ENCODE measurements around the gene PCGF2.
A peak's percentile ranks its signal among the peaks of the same experiment; 100 is the strongest.

Gene PCGF2

GRCh38 chr17:38705803-38706504 lies 42.2 kb downstream of the PCGF2 start (continued):
- peak; percentile 85 for TF ChIP-seq ZNF341 (tag by site-specific recombination; IDR thresholded peaks at IDR 0.05; ENCODE audit: low read depth)
- no peak for TF ChIP-seq ZNF785 (tag by site-specific recombination; IDR thresholded peaks at IDR 0.05)
- TF ChIP-seq ZNF843 (tag by site-specific recombination; IDR thresholded peaks at IDR 0.05), result peak; percentile 18; the same call in 1 of the 2 replicates
- no peak for TF ChIP-seq SCRT2 (tag by site-specific recombination; IDR thresholded peaks at IDR 0.05)
- TF ChIP-seq GLI2 (tag by site-specific recombination; IDR thresholded peaks at IDR 0.05; ENCODE audit: borderline replicate concordance, low read depth), result no peak
- TF ChIP-seq ZBTB7A (tag by site-specific recombination; IDR thresholded peaks at IDR 0.05; ENCODE audit: low read depth), result peak; percentile 54; the same call in 1 of the 2 replicates
- TF ChIP-seq ZNF202 (tag by site-specific recombination; IDR thresholded peaks at IDR 0.05; ENCODE audit: borderline replicate concordance), result no peak
- TF ChIP-seq GLIS2 (tag by site-specific recombination; IDR thresholded peaks at IDR 0.05), result peak; percentile 92
- TF ChIP-seq ZNF239 (tag by site-specific recombination; IDR thresholded peaks at IDR 0.05), result no peak
- no peak for TF ChIP-seq ZNF274 (IDR thresholded peaks at IDR 0.05; ENCODE audit: low read length)
- no peak for TF ChIP-seq ZNF274 (tag by site-specific recombination; IDR thresholded peaks at IDR 0.05; ENCODE audit: borderline replicate concordance)
- no peak for TF ChIP-seq RBAK (tag by site-specific recombination; IDR thresholded peaks at IDR 0.05)
- no peak for TF ChIP-seq ZNF558 (tag by site-specific recombination; IDR thresholded peaks at IDR 0.05)
- no peak for TF ChIP-seq ZNF514 (tag by site-specific recombination; IDR thresholded peaks at IDR 0.05)
- TF ChIP-seq ZNF175 (tag by site-specific recombination; IDR thresholded peaks at IDR 0.05), result no peak
- no peak for TF ChIP-seq ZNF132 (tag by site-specific recombination; IDR thresholded peaks at IDR 0.05; ENCODE audit: borderline replicate concordance)
- TF ChIP-seq TSHZ1 (tag by site-specific recombination; IDR thresholded peaks at IDR 0.05; ENCODE audit: borderline replicate concordance), result no peak
- TF ChIP-seq, protein P1, sequence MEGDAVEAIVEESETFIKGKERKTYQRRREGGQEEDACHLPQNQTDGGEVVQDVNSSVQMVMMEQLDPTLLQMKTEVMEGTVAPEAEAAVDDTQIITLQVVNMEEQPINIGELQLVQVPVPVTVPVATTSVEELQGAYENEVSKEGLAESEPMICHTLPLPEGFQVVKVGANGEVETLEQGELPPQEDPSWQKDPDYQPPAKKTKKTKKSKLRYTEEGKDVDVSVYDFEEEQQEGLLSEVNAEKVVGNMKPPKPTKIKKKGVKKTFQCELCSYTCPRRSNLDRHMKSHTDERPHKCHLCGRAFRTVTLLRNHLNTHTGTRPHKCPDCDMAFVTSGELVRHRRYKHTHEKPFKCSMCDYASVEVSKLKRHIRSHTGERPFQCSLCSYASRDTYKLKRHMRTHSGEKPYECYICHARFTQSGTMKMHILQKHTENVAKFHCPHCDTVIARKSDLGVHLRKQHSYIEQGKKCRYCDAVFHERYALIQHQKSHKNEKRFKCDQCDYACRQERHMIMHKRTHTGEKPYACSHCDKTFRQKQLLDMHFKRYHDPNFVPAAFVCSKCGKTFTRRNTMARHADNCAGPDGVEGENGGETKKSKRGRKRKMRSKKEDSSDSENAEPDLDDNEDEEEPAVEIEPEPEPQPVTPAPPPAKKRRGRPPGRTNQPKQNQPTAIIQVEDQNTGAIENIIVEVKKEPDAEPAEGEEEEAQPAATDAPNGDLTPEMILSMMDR (tag by site-specific recombination; IDR thresholded peaks at IDR 0.05), result no peak
- TF ChIP-seq ELK4 (IDR thresholded peaks at IDR 0.05; ENCODE audit: borderline replicate concordance, low read depth, low read length), result no peak
- no peak for TF ChIP-seq ZNF16 (tag by site-specific recombination; IDR thresholded peaks at IDR 0.05; ENCODE audit: low read depth)
- no peak for TF ChIP-seq ZNF114 (tag by site-specific recombination; IDR thresholded peaks at IDR 0.05)
- TF ChIP-seq ZNF560 (tag by site-specific recombination; IDR thresholded peaks at IDR 0.05; ENCODE audit: borderline replicate concordance), result no peak
- peak; percentile 97 for TF ChIP-seq ZNF335 (tag by site-specific recombination; conservative IDR thresholded peaks at IDR 0.05)
- TF ChIP-seq SP7 (tag by site-specific recombination; IDR thresholded peaks at IDR 0.05), result peak; percentile 45; the same call in 1 of the 2 replicates
- no peak for TF ChIP-seq ZNF37A (tag by site-specific recombination; IDR thresholded peaks at IDR 0.05)
- TF ChIP-seq KLF7 (tag by site-specific recombination; IDR thresholded peaks at IDR 0.05; ENCODE audit: borderline replicate concordance), result peak; percentile 30; the same call in 1 of the 2 replicates
- 0 out of 2 replicates have a peak, but pooled peaks have one; percentile 38 for TF ChIP-seq ZNF610 (tag by site-specific recombination; IDR thresholded peaks at IDR 0.05; ENCODE audit: borderline replicate concordance)
- TF ChIP-seq ZNF571 (tag by site-specific recombination; IDR thresholded peaks at IDR 0.05), result no peak
- TF ChIP-seq, protein P2, sequence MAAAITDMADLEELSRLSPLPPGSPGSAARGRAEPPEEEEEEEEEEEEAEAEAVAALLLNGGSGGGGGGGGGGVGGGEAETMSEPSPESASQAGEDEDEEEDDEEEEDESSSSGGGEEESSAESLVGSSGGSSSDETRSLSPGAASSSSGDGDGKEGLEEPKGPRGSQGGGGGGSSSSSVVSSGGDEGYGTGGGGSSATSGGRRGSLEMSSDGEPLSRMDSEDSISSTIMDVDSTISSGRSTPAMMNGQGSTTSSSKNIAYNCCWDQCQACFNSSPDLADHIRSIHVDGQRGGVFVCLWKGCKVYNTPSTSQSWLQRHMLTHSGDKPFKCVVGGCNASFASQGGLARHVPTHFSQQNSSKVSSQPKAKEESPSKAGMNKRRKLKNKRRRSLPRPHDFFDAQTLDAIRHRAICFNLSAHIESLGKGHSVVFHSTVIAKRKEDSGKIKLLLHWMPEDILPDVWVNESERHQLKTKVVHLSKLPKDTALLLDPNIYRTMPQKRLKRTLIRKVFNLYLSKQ (tag by site-specific recombination; IDR thresholded peaks at IDR 0.05; ENCODE audit: borderline replicate concordance), result no peak
- peak; percentile 92 for TF ChIP-seq ZEB2 (tag by site-specific recombination; IDR thresholded peaks at IDR 0.05)
- TF ChIP-seq EGR2 (tag by site-specific recombination; IDR thresholded peaks at IDR 0.05; ENCODE audit: low read depth), result no peak
- TF ChIP-seq ZNF426 (tag by site-specific recombination; IDR thresholded peaks at IDR 0.05), result no peak
- TF ChIP-seq SETDB1 (IDR thresholded peaks at IDR 0.05; ENCODE audit: insufficient read length, low read length), result no peak
- TF ChIP-seq ZFP37 (tag by site-specific recombination; IDR thresholded peaks at IDR 0.05), result no peak
- no peak for TF ChIP-seq ZNF585B (tag by site-specific recombination; IDR thresholded peaks at IDR 0.05)
